GM12878 (cell line): ENCODE data around the gene SSPN.

Source experiments
- CEBPB ChIP-seq, 2 experiments: fragments of 150-350 bp in 1 of 2; IDR thresholded peaks; 2 replicates each; pipeline ENCODE4 v1.6.1; 2012 to 2014; ENCODE audit warnings: low read depth in 2 of 2, low read length in 2 of 2, borderline replicate concordance in 1 of 2, inconsistent platforms in 1 of 2
- EGR1 ChIP-seq, 2 experiments: IDR thresholded peaks; 1 replicate in 1 of 2; 2 replicates in 1 of 2; pipeline ENCODE4 v1.6.1; 2011 to 2012; ENCODE audit warnings: low read depth in 2 of 2, low read length in 2 of 2, borderline replicate concordance in 1 of 2, mild to moderate bottlenecking in 1 of 2, moderate library complexity in 1 of 2
- EP300 ChIP-seq, 2 experiments: fragments of 150-350 bp in 1 of 2; IDR thresholded peaks; 2 replicates each; pipeline ENCODE4 v1.6.1; 2011 to 2012; ENCODE audit warnings: low read depth in 2 of 2, low read length in 2 of 2, borderline replicate concordance in 1 of 2, improper control_type of control experiment in 1 of 2, inconsistent platforms in 1 of 2; ENCODE audit not compliant: control insufficient read depth in 1 of 2
- IKZF1 ChIP-seq: fragments of 450-650 bp; conservative IDR thresholded peaks from 2 replicates; pipeline ENCODE4 v1.6.1; 2017; ENCODE audit warnings: antibody characterized with exemption, mild to moderate bottlenecking
- POLR2AphosphoS5 ChIP-seq: IDR thresholded peaks from 2 replicates; pipeline ENCODE4 v1.6.1; 2011; ENCODE audit warnings: mild to moderate bottlenecking, low read length, inconsistent platforms
- SP1 ChIP-seq: IDR thresholded peaks from one replicate; pipeline ENCODE4 v1.6.1; 2011; ENCODE audit warnings: low read depth, low read length
- SPI1 ChIP-seq: IDR thresholded peaks from 2 replicates; pipeline ENCODE4 v1.6.1; 2011; ENCODE audit warnings: low read depth, mild to moderate bottlenecking, low read length, moderate library complexity, borderline replicate concordance; ENCODE audit not compliant: insufficient read depth
- TF ChIP-seq, protein P1 (sequence below), 3 experiments: IDR thresholded peaks in 2 of 3; conservative IDR thresholded peaks in 1 of 3; 2 replicates each; pipeline ENCODE4 v1.5.1; 2011; ENCODE audit warnings: low read depth in 3 of 3, low read length in 3 of 3, mild to moderate bottlenecking in 3 of 3, control low read depth in 2 of 3, moderate library complexity in 2 of 3, inconsistent platforms in 1 of 3, mixed read lengths in 1 of 3; ENCODE audit not compliant: control insufficient read depth in 2 of 3, insufficient read depth in 1 of 3; ENCODE audit errors: extremely low read depth in 1 of 3
- TF ChIP-seq, protein P2 (sequence below): IDR thresholded peaks from 2 replicates; pipeline ENCODE4 v1.6.1; 2012; ENCODE audit warnings: low read depth, low read length, improper control_type of control experiment
- TF ChIP-seq, protein P3 (sequence below): IDR thresholded peaks from 2 replicates; pipeline ENCODE4 v1.6.1; 2012; ENCODE audit warnings: low read depth, low read length, improper control_type of control experiment

DNA sequence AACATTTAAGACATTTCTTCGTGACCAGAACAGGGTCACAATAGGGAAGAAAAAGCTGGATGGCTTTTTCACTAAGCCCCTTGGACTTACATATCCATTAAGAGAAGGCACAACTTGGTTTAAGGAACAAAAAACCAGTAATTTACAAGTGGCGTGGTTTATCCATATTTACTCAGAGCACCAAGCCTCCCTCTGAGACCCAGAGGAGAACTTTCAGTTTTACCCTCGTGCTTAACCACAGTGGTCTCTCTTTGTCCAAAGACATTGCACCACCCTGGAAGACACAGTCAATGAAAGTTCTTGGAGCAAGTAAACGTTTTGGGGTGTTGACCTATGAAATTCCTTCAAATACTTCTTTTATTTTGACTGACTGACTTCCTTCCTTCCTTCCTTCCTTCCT, 52.5 kb downstream of the SSPN start:
- TF ChIP-seq, protein P1, sequence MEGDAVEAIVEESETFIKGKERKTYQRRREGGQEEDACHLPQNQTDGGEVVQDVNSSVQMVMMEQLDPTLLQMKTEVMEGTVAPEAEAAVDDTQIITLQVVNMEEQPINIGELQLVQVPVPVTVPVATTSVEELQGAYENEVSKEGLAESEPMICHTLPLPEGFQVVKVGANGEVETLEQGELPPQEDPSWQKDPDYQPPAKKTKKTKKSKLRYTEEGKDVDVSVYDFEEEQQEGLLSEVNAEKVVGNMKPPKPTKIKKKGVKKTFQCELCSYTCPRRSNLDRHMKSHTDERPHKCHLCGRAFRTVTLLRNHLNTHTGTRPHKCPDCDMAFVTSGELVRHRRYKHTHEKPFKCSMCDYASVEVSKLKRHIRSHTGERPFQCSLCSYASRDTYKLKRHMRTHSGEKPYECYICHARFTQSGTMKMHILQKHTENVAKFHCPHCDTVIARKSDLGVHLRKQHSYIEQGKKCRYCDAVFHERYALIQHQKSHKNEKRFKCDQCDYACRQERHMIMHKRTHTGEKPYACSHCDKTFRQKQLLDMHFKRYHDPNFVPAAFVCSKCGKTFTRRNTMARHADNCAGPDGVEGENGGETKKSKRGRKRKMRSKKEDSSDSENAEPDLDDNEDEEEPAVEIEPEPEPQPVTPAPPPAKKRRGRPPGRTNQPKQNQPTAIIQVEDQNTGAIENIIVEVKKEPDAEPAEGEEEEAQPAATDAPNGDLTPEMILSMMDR (IDR thresholded peaks at IDR 0.05 in 2 of 3, conservative IDR thresholded peaks at IDR 0.05 in 1 of 3; ENCODE audit: control insufficient read depth in 2 of 3, extremely low read depth in 1 of 3, insufficient read depth in 1 of 3, low read depth in 3 of 3, low read length in 3 of 3): no peak
- TF ChIP-seq SP1 (no peak), POLR2AphosphoS5 (no peak), EGR1 (IDR thresholded peaks at IDR 0.05; ENCODE audit: borderline replicate concordance in 1 of 2, low read depth in 2 of 2, low read length in 2 of 2) (no peak), SPI1 (no peak), IKZF1 (no peak), EP300 (IDR thresholded peaks at IDR 0.05; ENCODE audit: borderline replicate concordance in 1 of 2, control insufficient read depth in 1 of 2, low read depth in 2 of 2, low read length in 2 of 2) (no peak), CEBPB (IDR thresholded peaks at IDR 0.05; ENCODE audit: borderline replicate concordance in 1 of 2, low read depth in 2 of 2, low read length in 2 of 2) (no peak)
- TF ChIP-seq, protein P2, sequence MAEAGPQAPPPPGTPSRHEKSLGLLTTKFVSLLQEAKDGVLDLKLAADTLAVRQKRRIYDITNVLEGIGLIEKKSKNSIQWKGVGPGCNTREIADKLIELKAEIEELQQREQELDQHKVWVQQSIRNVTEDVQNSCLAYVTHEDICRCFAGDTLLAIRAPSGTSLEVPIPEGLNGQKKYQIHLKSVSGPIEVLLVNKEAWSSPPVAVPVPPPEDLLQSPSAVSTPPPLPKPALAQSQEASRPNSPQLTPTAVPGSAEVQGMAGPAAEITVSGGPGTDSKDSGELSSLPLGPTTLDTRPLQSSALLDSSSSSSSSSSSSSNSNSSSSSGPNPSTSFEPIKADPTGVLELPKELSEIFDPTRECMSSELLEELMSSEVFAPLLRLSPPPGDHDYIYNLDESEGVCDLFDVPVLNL: no peak
- TF ChIP-seq, protein P3, sequence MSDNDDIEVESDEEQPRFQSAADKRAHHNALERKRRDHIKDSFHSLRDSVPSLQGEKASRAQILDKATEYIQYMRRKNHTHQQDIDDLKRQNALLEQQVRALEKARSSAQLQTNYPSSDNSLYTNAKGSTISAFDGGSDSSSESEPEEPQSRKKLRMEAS: no peak
